Measurements from ENCODE around the gene ADARB1.

ADARB1 gene

DNA sequence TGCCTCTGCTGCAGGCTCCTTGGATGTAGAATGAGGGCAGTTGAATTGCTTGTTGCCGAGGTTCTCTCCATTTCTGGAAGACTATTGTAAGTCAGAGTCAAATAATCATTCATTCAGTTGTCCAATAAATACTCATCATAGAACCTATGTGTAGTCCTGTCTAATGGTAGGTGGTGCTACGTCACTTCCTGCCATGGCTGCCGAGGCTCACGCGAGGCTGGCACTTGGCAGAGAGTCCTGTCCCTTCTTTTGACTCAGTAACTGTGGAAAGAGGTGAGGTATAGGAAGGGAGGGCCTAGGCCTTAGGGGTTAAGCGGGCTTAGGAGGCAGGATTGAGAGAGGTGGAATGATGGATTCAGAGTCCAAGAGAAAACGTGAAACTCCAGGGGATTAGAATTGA lies 9.7 kb downstream of the ADARB1 start:
- peaks cover 75% of the 10 kb centered on the region for H3K79me2 ChIP-seq (ENCODE audit: insufficient read depth, low read length)
- H3K9ac ChIP-seq (ENCODE audit: low read depth, low read length), result no peak overlapping the region
- peaks cover 82% of the 10 kb centered on the region for H3K4me1 ChIP-seq (ENCODE audit: insufficient read depth, low read length)
- peak overlapping the region; percentile 13; the same call in 1 of the 2 replicates for H3K27ac ChIP-seq (ENCODE audit: low read length)
- H3K27me3 ChIP-seq (ENCODE audit: insufficient read depth, low read length, poor library complexity), result no peaks in the 10 kb centered on the region
- no peak overlapping the region for H3K4me3 ChIP-seq (ENCODE audit: low read depth in 1 of 2, low read length in 2 of 2)
- H3K9me3 ChIP-seq (ENCODE audit: insufficient read depth, low read length, severe bottlenecking), result no peaks in the 10 kb centered on the region
- ATAC-seq (ENCODE audit: insufficient read depth, low read depth), result no peak
- DNase-seq, result no peak
- TF ChIP-seq EZH2 (IDR thresholded peaks at IDR 0.05; ENCODE audit: borderline replicate concordance, low read depth, low read length, severe bottlenecking), result no peak
- TF ChIP-seq, protein P1, sequence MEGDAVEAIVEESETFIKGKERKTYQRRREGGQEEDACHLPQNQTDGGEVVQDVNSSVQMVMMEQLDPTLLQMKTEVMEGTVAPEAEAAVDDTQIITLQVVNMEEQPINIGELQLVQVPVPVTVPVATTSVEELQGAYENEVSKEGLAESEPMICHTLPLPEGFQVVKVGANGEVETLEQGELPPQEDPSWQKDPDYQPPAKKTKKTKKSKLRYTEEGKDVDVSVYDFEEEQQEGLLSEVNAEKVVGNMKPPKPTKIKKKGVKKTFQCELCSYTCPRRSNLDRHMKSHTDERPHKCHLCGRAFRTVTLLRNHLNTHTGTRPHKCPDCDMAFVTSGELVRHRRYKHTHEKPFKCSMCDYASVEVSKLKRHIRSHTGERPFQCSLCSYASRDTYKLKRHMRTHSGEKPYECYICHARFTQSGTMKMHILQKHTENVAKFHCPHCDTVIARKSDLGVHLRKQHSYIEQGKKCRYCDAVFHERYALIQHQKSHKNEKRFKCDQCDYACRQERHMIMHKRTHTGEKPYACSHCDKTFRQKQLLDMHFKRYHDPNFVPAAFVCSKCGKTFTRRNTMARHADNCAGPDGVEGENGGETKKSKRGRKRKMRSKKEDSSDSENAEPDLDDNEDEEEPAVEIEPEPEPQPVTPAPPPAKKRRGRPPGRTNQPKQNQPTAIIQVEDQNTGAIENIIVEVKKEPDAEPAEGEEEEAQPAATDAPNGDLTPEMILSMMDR (IDR thresholded peaks at IDR 0.05; ENCODE audit: borderline replicate concordance, extremely low read depth, low read length, poor library complexity, severe bottlenecking), result no peak
- peaks cover 4% of the 10 kb centered on the region; the same call in 1 of the 2 replicates for H3K36me3 ChIP-seq (ENCODE audit: insufficient read depth, low read length)
- H3K4me2 ChIP-seq (ENCODE audit: insufficient read depth, low read length), result no peak overlapping the region
- H4K20me1 ChIP-seq (ENCODE audit: insufficient read depth, low read length), result peaks cover 18% of the 10 kb centered on the region
- H2AFZ ChIP-seq (ENCODE audit: low read depth, low read length), result no peak overlapping the region

DNA sequence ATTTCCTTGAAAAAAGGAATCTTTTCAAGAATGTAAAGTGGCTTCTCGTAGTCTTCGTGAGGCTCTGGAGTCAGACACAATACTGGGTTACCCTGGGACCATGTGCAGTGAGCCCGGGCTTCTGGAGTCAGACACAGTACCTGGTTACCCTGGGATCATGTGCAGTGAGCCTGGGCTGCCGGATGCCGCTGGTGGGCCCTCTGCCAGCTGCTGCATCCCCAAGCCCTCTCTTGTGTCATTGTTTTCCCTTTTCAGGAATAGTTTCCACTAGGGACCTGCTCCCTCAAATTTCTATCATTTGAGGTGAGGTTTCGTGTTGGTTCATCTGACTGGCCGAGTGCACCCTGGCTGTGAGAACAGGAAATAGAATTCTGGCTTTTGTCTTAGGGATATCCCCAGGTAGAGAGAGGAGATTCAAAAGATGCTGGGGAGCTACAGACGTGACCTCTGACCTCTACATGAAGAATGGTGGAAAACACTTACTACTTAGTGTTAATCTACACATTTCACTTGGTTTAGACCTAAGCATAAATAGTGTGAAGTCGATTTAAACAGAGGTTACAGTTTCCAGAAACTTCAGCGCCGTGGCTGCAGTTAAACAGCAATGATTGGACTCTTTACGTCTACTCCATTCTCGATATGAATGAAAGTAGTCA lies 10.6 kb downstream of the ADARB1 start:
- TF ChIP-seq, protein P1 (IDR thresholded peaks at IDR 0.05; ENCODE audit: borderline replicate concordance, extremely low read depth, low read length, poor library complexity, severe bottlenecking), result no peak
- TF ChIP-seq EZH2 (IDR thresholded peaks at IDR 0.05; ENCODE audit: borderline replicate concordance, low read depth, low read length, severe bottlenecking), result no peak
- Histone ChIP-seq H3K79me2 (ENCODE audit: insufficient read depth, low read length) (peaks cover 75% of the 10 kb centered on the region), H3K9ac (ENCODE audit: low read depth, low read length) (no peak overlapping the region), H4K20me1 (ENCODE audit: insufficient read depth, low read length) (peaks cover 18% of the 10 kb centered on the region), H3K4me2 (ENCODE audit: insufficient read depth, low read length) (no peak overlapping the region), H3K27ac (ENCODE audit: low read length) (no peak overlapping the region; the same call in 1 of the 2 replicates), H3K4me1 (ENCODE audit: insufficient read depth, low read length) (peaks cover 74% of the 10 kb centered on the region), H3K9me3 (ENCODE audit: insufficient read depth, low read length, severe bottlenecking) (no peaks in the 10 kb centered on the region), H3K4me3 (ENCODE audit: low read depth in 1 of 2, low read length in 2 of 2) (no peak overlapping the region), H2AFZ (ENCODE audit: low read depth, low read length) (no peak overlapping the region), H3K27me3 (ENCODE audit: insufficient read depth, low read length, poor library complexity) (no peaks in the 10 kb centered on the region), H3K36me3 (ENCODE audit: insufficient read depth, low read length) (peaks cover 4% of the 10 kb centered on the region; the same call in 1 of the 2 replicates)
- DNase-seq (no peak), ATAC-seq (ENCODE audit: insufficient read depth, low read depth) (no peak)

DNA sequence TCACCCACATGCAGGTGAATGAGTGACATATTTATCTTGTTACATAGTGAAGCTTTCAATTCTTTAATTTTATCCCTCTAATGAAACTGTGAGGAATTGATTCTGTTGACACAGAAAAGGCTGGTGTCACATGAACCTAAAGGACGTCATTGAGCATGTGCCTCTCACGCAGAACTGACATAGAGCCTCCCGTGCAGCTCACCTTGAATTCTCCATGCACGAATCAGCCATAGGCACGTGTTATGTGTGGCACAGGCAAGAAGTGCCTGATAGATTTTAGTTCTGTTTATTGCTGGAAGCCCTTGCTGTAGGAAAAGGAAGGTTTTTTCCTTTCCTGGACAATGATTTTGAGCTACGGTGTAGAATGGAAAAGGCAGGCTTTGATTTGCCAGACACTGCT lies 11.3 kb downstream of the ADARB1 start:
- peak overlapping the region; percentile 58; the same call in 1 of the 2 replicates for H3K27ac ChIP-seq (ENCODE audit: low read length)
- no peak for DNase-seq
- H3K36me3 ChIP-seq (ENCODE audit: insufficient read depth, low read length), result peaks cover 4% of the 10 kb centered on the region; the same call in 1 of the 2 replicates
- no peak overlapping the region for H2AFZ ChIP-seq (ENCODE audit: low read depth, low read length)
- no peak overlapping the region for H3K4me3 ChIP-seq (ENCODE audit: low read depth in 1 of 2, low read length in 2 of 2)
- H3K9me3 ChIP-seq (ENCODE audit: insufficient read depth, low read length, severe bottlenecking), result no peaks in the 10 kb centered on the region
- TF ChIP-seq EZH2 (IDR thresholded peaks at IDR 0.05; ENCODE audit: borderline replicate concordance, low read depth, low read length, severe bottlenecking), result no peak
- TF ChIP-seq, protein P1 (IDR thresholded peaks at IDR 0.05; ENCODE audit: borderline replicate concordance, extremely low read depth, low read length, poor library complexity, severe bottlenecking), result no peak
- peaks cover 76% of the 10 kb centered on the region for H3K79me2 ChIP-seq (ENCODE audit: insufficient read depth, low read length)
- H4K20me1 ChIP-seq (ENCODE audit: insufficient read depth, low read length), result peaks cover 21% of the 10 kb centered on the region
- no peaks in the 10 kb centered on the region for H3K27me3 ChIP-seq (ENCODE audit: insufficient read depth, low read length, poor library complexity)
- no peak overlapping the region for H3K9ac ChIP-seq (ENCODE audit: low read depth, low read length)
- H3K4me2 ChIP-seq (ENCODE audit: insufficient read depth, low read length), result no peak overlapping the region
- peaks cover 67% of the 10 kb centered on the region for H3K4me1 ChIP-seq (ENCODE audit: insufficient read depth, low read length)
- ATAC-seq (ENCODE audit: insufficient read depth, low read depth), result no peak
